Activated naive CD8-positive, alpha-beta T cell treated with anti-CD3 and anti-CD28 coated beads for 36 hours (primary cell): ENCODE data around the gene PTPRG. TPM values are rescaled to one million over a fixed set of nuclear protein-coding genes. Genes with fewer than 3 reads are reported as not detected.

Source experiments
- DNase-seq: peaks from one replicate; pipeline ENCODE4 v3.0.0; 2021
- H3K27ac Mint-ChIP-seq: one replicate; pipeline ENCODE4 v1.8.0; 2022; ENCODE audit warnings: mild to moderate bottlenecking, moderate library complexity, mixed read lengths
- H3K27me3 Mint-ChIP-seq: one replicate; pipeline ENCODE4 v1.8.0; 2022; ENCODE audit warnings: mild to moderate bottlenecking, mixed read lengths
- H3K36me3 Mint-ChIP-seq: one replicate; pipeline ENCODE4 v1.8.0; 2021; ENCODE audit warnings: mild to moderate bottlenecking, mixed read lengths
- H3K4me1 Mint-ChIP-seq: one replicate; pipeline ENCODE4 v1.8.0; 2021; ENCODE audit warnings: mixed read lengths
- H3K4me3 Mint-ChIP-seq: one replicate; pipeline ENCODE4 v1.8.0; 2022; ENCODE audit warnings: mild to moderate bottlenecking, moderate library complexity, mixed read lengths
- H3K9me3 Mint-ChIP-seq: one replicate; pipeline ENCODE4 v1.8.0; 2022; ENCODE audit warnings: mixed read lengths
- total RNA-seq, 2 experiments: library from RNA; stranded (reverse); gene quantifications; one replicate each; pipeline ENCODE4 v1.2.3, GENCODE V29; 2021

The PTPRG gene
- total RNA-seq, 2 experiments from 2014 or later, result 0.06 to 0.16 TPM

DNA sequence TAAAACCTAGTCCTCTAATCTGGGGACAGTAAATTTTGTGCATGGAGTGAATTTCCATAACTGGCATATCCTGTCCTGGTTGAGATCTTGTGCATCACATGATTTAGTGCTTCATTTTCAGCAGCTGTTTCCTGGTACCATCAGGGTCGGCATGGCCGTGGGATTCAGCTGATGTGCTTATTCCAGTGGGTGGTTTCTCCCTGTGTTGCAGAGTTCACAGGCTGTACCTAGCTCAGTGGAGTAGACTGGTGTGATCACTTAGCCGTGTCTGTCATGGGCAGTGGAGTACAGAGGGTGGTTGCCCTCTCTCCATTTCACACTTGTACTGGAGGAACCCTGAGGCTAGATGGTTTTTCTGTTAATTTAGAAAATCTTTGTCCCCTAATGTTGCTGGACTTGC is 228.5 kb downstream of the PTPRG start:
- DNase-seq, result no peak
- Mint-ChIP-seq H3K4me3 (no peak overlapping the region), H3K27ac (no peak overlapping the region), H3K36me3 (no peaks in the 10 kb centered on the region), H3K4me1 (no peaks in the 10 kb centered on the region), H3K9me3 (peaks cover 2% of the 10 kb centered on the region), H3K27me3 (peaks cover 12% of the 10 kb centered on the region)

- Mint-ChIP-seq H3K36me3 (no peaks in the 10 kb centered on the region), H3K27me3 (peaks cover 12% of the 10 kb centered on the region), H3K4me3 (no peak overlapping the region), H3K9me3 (peaks cover 2% of the 10 kb centered on the region), H3K4me1 (no peaks in the 10 kb centered on the region), H3K27ac (no peak overlapping the region)
- DNase-seq, result no peak
Observed at GRCh38 chr3:61790411-61790810, 229.0 kb downstream of the PTPRG start.

DNA sequence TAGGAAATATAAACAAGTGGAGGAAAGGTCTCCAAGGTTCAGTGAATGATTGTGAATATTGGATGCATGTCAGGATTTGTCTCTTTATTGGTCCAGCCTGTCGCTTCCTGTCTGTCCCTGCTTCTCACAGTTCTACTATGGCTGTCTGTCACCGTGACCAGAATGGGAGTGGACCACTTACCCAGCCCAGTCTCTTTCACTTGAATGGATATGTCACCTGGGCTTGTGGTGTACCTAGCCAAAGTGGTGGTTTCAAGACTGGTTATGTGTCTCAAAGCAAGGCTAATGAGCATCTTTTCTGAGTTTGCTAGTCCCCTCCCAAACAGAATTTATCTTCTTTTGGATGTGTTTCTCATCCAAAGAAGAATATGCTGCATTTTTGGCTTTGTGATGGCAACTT is 231.7 kb downstream of the PTPRG start:
- H3K36me3 Mint-ChIP-seq, result no peaks in the 10 kb centered on the region
- H3K27me3 Mint-ChIP-seq, result peaks cover 12% of the 10 kb centered on the region
- H3K4me1 Mint-ChIP-seq, result no peaks in the 10 kb centered on the region
- H3K4me3 Mint-ChIP-seq, result no peak overlapping the region
- no peak overlapping the region for H3K27ac Mint-ChIP-seq
- no peak for DNase-seq
- no peaks in the 10 kb centered on the region for H3K9me3 Mint-ChIP-seq

- H3K27me3 Mint-ChIP-seq, result peaks cover 12% of the 10 kb centered on the region
- H3K9me3 Mint-ChIP-seq, result no peaks in the 10 kb centered on the region
- no peaks in the 10 kb centered on the region for H3K36me3 Mint-ChIP-seq
- no peak for DNase-seq
- H3K4me3 Mint-ChIP-seq, result no peak overlapping the region
- no peaks in the 10 kb centered on the region for H3K4me1 Mint-ChIP-seq
- no peak overlapping the region for H3K27ac Mint-ChIP-seq
Observed at GRCh38 chr3:61793521-61793920, 232.2 kb downstream of the PTPRG start.

DNA sequence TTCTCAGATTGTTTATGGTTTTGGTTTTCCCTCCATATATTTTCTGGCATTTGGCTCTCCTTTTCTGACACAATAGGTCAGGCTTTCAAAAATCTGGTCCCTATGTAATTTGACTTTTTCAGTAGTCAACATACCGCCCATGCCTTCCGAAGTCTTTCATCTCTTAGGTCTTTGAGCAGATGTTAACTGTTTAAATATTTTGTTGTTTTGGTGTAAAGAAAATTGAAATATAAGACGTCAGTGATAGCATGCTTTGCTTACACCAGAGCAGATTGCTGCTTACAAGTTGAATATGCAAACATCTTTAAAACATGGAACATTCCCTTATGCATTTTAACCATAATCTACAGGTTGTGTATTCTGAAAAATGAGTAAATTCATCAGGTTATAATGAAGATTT is 233.0 kb downstream of the PTPRG start:
- no peak for DNase-seq
- Mint-ChIP-seq H3K36me3 (no peaks in the 10 kb centered on the region), H3K4me1 (no peaks in the 10 kb centered on the region), H3K9me3 (no peaks in the 10 kb centered on the region), H3K27ac (no peak overlapping the region), H3K4me3 (no peak overlapping the region), H3K27me3 (peaks cover 9% of the 10 kb centered on the region)

DNA sequence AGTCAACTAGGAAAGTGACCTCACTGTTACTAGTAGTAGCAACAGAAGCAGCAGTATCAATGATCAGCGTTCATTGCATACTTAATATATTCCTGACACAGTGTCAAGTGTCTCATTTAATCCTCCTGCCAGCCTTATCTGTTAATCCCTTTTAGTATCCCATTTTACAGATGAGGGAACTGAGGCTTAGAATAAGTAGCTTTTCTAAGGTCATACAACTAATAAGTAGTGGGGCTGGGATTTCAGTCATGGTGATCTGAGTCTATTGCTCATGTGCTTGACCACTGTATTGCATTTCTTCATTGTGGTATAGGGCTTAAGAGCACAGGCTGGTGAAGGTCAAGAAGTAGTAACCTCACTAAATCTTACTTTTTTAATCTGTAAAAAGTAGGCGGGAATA is 233.6 kb downstream of the PTPRG start:
- DNase-seq, result no peak
- H3K27ac Mint-ChIP-seq, result no peak overlapping the region
- no peaks in the 10 kb centered on the region for H3K36me3 Mint-ChIP-seq
- no peaks in the 10 kb centered on the region for H3K9me3 Mint-ChIP-seq
- H3K27me3 Mint-ChIP-seq, result peaks cover 10% of the 10 kb centered on the region
- no peaks in the 10 kb centered on the region for H3K4me1 Mint-ChIP-seq
- H3K4me3 Mint-ChIP-seq, result no peak overlapping the region

GRCh38 chr3:61796088-61796680 is 234.8 kb downstream of the PTPRG start:
- Mint-ChIP-seq H3K27me3 (peaks cover 10% of the 10 kb centered on the region), H3K4me1 (no peaks in the 10 kb centered on the region), H3K27ac (no peak overlapping the region), H3K4me3 (no peak overlapping the region), H3K36me3 (no peaks in the 10 kb centered on the region), H3K9me3 (no peaks in the 10 kb centered on the region)
- no peak for DNase-seq

- H3K27ac Mint-ChIP-seq, result no peak overlapping the region
- no peaks in the 10 kb centered on the region for H3K4me1 Mint-ChIP-seq
- H3K4me3 Mint-ChIP-seq, result no peak overlapping the region
- DNase-seq, result no peak
- H3K36me3 Mint-ChIP-seq, result no peaks in the 10 kb centered on the region
- H3K27me3 Mint-ChIP-seq, result peaks cover 10% of the 10 kb centered on the region
- H3K9me3 Mint-ChIP-seq, result no peaks in the 10 kb centered on the region
Observed at GRCh38 chr3:61796911-61797310, 235.5 kb downstream of the PTPRG start.

DNA sequence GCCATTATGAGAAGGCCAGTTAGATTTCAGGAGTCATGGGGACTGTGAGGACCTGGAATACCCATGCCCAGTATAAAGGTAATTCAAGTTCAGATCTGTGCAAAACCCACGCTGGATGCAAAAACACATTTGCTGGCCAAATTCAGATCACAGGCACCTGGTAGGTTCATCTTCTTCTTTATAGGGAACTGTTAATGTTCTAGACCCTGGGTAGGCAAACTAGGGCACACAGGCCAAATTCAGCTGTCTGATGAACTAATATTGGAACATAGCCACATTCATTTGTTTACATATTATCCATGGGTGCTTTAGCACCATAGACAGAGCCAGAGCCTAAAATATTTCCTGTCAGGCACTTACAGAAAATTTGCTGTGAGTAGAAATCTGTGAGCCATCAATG is 241.4 kb downstream of the PTPRG start:
- Mint-ChIP-seq H3K36me3 (no peaks in the 10 kb centered on the region), H3K27ac (no peak overlapping the region), H3K9me3 (no peaks in the 10 kb centered on the region), H3K4me3 (no peak overlapping the region), H3K4me1 (no peaks in the 10 kb centered on the region), H3K27me3 (peaks cover 6% of the 10 kb centered on the region)
- no peak for DNase-seq

DNA sequence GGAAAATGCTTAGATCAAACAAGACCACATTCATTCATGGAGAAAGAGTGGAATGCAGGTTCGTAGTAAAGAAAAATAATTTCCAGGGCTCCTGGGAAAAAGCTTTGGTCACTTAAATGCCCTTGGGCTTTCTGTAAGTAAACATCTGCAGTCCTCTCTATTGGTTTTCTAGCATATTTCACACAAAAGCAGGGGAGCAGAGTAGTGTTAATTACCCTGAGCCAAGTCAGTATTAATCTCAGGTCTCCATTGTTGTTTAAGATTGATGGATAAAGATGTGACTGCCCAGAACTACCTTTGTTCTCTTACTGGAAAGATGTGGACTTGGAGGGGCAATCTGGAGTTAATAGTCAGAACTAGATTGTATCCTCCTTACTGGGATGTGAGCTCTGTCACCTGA is 242.6 kb downstream of the PTPRG start:
- Mint-ChIP-seq H3K4me3 (no peak overlapping the region), H3K27ac (no peak overlapping the region), H3K36me3 (no peaks in the 10 kb centered on the region), H3K27me3 (peaks cover 6% of the 10 kb centered on the region), H3K9me3 (no peaks in the 10 kb centered on the region), H3K4me1 (no peaks in the 10 kb centered on the region)
- DNase-seq, result no peak

DNA sequence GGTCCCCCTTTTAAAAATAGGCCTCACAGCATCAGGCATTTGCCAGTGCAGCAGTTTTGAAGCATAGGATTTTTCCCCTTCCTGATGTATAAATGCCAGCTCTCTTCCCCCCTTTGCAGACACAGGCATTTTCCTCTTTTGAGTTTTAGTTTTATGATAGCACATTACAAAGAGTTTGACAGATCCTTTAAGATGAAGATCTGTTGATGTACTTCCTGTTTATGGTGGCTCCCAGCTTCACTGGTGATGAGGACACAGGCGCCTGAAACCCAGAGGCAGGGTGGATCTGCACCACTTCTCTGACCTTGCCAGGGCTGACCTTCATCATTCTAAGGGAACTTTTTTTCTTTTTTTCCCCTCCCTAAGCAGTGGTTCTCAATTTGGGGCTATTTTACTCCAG is 243.4 kb downstream of the PTPRG start:
- Mint-ChIP-seq H3K4me3 (no peak overlapping the region), H3K27ac (no peak overlapping the region), H3K4me1 (no peaks in the 10 kb centered on the region), H3K27me3 (peaks cover 10% of the 10 kb centered on the region), H3K9me3 (no peaks in the 10 kb centered on the region), H3K36me3 (no peaks in the 10 kb centered on the region)
- no peak for DNase-seq

GRCh38 chr3:61805510-61806080 is 244.2 kb downstream of the PTPRG start:
- no peak for DNase-seq
- H3K9me3 Mint-ChIP-seq, result no peaks in the 10 kb centered on the region
- no peaks in the 10 kb centered on the region for H3K4me1 Mint-ChIP-seq
- no peak overlapping the region for H3K4me3 Mint-ChIP-seq
- peaks cover 4% of the 10 kb centered on the region for H3K27me3 Mint-ChIP-seq
- H3K27ac Mint-ChIP-seq, result no peak overlapping the region
- H3K36me3 Mint-ChIP-seq, result no peaks in the 10 kb centered on the region

DNA sequence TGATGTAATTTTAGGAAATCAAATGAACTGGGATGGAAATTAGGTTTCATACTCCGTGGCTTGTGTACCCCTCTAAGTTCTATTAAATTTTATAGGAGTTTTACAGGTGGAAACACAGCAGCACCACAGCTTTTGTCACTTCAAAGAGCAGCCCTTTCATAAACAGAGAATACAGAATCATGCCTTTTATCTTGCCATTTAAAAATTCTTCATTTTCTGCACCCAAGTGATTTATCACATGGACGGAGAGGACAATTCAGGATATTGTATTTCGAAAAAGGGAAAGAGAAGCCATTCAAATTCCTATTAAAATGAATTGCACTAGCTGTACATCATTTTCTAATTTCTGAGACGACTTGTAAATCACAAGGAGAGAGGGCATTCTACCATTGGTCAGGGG is 245.4 kb downstream of the PTPRG start:
- H3K27ac Mint-ChIP-seq, result no peak overlapping the region
- H3K4me3 Mint-ChIP-seq, result no peak overlapping the region
- DNase-seq, result no peak
- no peaks in the 10 kb centered on the region for H3K4me1 Mint-ChIP-seq
- no peaks in the 10 kb centered on the region for H3K36me3 Mint-ChIP-seq
- H3K27me3 Mint-ChIP-seq, result peaks cover 7% of the 10 kb centered on the region
- no peaks in the 10 kb centered on the region for H3K9me3 Mint-ChIP-seq

GRCh38 chr3:61807865-61808276 is 246.5 kb downstream of the PTPRG start:
- H3K27ac Mint-ChIP-seq, result no peak overlapping the region

DNA sequence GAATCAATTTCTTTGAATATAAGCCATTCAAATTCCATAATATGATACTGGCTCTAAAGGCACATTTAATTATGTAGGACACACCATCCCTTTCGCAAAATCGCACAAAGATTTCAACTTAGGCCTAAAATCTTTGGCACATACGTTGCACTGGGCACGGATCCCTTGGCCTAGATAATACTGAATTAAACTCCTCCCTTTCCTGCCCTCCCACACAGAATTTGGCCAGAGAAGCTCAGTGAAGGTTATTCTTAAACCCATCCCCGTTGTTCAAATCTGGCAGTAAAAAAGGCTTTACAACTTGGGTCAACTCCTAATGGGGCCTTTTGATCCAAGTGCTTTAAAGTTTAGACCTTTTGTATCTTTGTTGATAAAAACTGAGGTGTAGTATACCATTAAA is 247.2 kb downstream of the PTPRG start:
- DNase-seq, result no peak
- Mint-ChIP-seq H3K4me1 (no peaks in the 10 kb centered on the region), H3K4me3 (no peak overlapping the region), H3K9me3 (no peaks in the 10 kb centered on the region), H3K36me3 (no peaks in the 10 kb centered on the region), H3K27me3 (peaks cover 7% of the 10 kb centered on the region), H3K27ac (no peak overlapping the region)

More at GRCh38 chr3:61807865-61808276, 246.5 kb downstream of the PTPRG start:
- no peak overlapping the region for H3K4me3 Mint-ChIP-seq
- DNase-seq, result no peak
- H3K4me1 Mint-ChIP-seq, result no peaks in the 10 kb centered on the region
- no peaks in the 10 kb centered on the region for H3K9me3 Mint-ChIP-seq
- H3K36me3 Mint-ChIP-seq, result no peaks in the 10 kb centered on the region
- H3K27me3 Mint-ChIP-seq, result peaks cover 7% of the 10 kb centered on the region

- H3K36me3 Mint-ChIP-seq, result no peaks in the 10 kb centered on the region
- no peak for DNase-seq
- no peaks in the 10 kb centered on the region for H3K4me1 Mint-ChIP-seq
Observed at GRCh38 chr3:61808999-61809398, 247.6 kb downstream of the PTPRG start.

More at GRCh38 chr3:61808999-61809398, 247.6 kb downstream of the PTPRG start:
- H3K4me3 Mint-ChIP-seq, result no peak overlapping the region
- no peaks in the 10 kb centered on the region for H3K9me3 Mint-ChIP-seq
- H3K27ac Mint-ChIP-seq, result no peak overlapping the region
- peaks cover 7% of the 10 kb centered on the region for H3K27me3 Mint-ChIP-seq
